GM19372 (cell line): ENCODE data around the gene EML5.

Source experiments
- ATAC-seq: cut with Tn5 transposase; IDR thresholded peaks from one replicate; pipeline ENCODE4 v1.9.1; 2021; ENCODE audit warnings: mild to moderate bottlenecking, low read depth, moderate library complexity; ENCODE audit not compliant: unreplicated experiment

EML5 gene

GRCh38 chr14:88733121-88733520 is 59.6 kb downstream of the EML5 start:
- ATAC-seq = no peak

GRCh38 chr14:88729159-88729558 is 63.6 kb downstream of the EML5 start:
- no peak for ATAC-seq

- no peak for ATAC-seq
These were observed 65.7 kb downstream of the EML5 start for GRCh38 chr14:88727057-88727456.

- no peak for ATAC-seq
These were observed 82.0 kb downstream of the EML5 start for GRCh38 chr14:88710709-88711108.

GRCh38 chr14:88707088-88707487 is 85.7 kb downstream of the EML5 start:
- ATAC-seq = no peak

- no peak for ATAC-seq
These were observed 86.3 kb downstream of the EML5 start for GRCh38 chr14:88706425-88706824.

- ATAC-seq = no peak
These were observed 94.1 kb downstream of the EML5 start for GRCh38 chr14:88698651-88699050.

GRCh38 chr14:88695870-88696269 is 96.9 kb downstream of the EML5 start:
- ATAC-seq = no peak

- ATAC-seq = no peak
These were observed 104.4 kb downstream of the EML5 start for GRCh38 chr14:88688386-88688785.

- no peak for ATAC-seq
These were observed 109.6 kb downstream of the EML5 start for GRCh38 chr14:88683119-88683518.

- no peak for ATAC-seq
These were observed 110.1 kb downstream of the EML5 start for GRCh38 chr14:88682495-88683114.

- ATAC-seq = no peak
These were observed 110.8 kb downstream of the EML5 start for GRCh38 chr14:88681755-88682494.

GRCh38 chr14:88669346-88669745 is 123.4 kb downstream of the EML5 start:
- ATAC-seq = no peak

- ATAC-seq = peak; percentile 50
These were observed 124.2 kb downstream of the EML5 start for GRCh38 chr14:88668448-88669116.

GRCh38 chr14:88667555-88668273 is 125.0 kb downstream of the EML5 start:
- ATAC-seq = peak; percentile 73

GRCh38 chr14:88660056-88660455 is 132.7 kb downstream of the EML5 start:
- ATAC-seq = no peak

- no peak for ATAC-seq
These were observed 153.5 kb downstream of the EML5 start for GRCh38 chr14:88639221-88639620.

- no peak for ATAC-seq
These were observed 160.2 kb downstream of the EML5 start for GRCh38 chr14:88632512-88632911.

- ATAC-seq = no peak
These were observed 161.7 kb downstream of the EML5 start for GRCh38 chr14:88631091-88631490.

GRCh38 chr14:88630565-88630964 is 162.2 kb downstream of the EML5 start:
- ATAC-seq = no peak

GRCh38 chr14:88628462-88628861 is 164.3 kb downstream of the EML5 start:
- no peak for ATAC-seq
